Right lung (tissue), 10 donors: ENCODE results near the gene STYK1. TPM values are rescaled to one million over a fixed set of nuclear protein-coding genes. Genes with fewer than 3 reads are reported as not detected.
A peak's percentile ranks its signal among the peaks of the same experiment; 100 is the strongest.

Experiments used
- DNase-seq, 2 donors: peaks; one replicate each; pipeline ENCODE4 v3.0.0-alpha.2; 2013
- long read RNA-seq, 8 donors: transcript quantifications; one replicate each; lab custom pipeline, GENCODE V29; 2026
- polyA plus RNA-seq, 5 donors: library from polyadenylated mRNA; unstranded; fragments of 120-200 nt; gene quantifications; one replicate each; pipeline versions ENCODE4 v1.2.1 to v1.2.3, GENCODE V29; 2013; ENCODE audit warnings: inconsistent platforms in 1 of 5, low replicate concordance in 1 of 5; ENCODE audit not compliant: insufficient read length in 5 of 5, insufficient read depth in 1 of 5

STYK1 gene
- under 1 TPM; 0.54 to 0.85 (median 0.60) TPM for polyA plus RNA-seq
- long read RNA-seq, donor 1, result 0 reads
- long read RNA-seq, donor 2, result 0 reads
- long read RNA-seq, donor 3, result 0 reads
- long read RNA-seq, donor 4, result 0 reads
- long read RNA-seq, donor 5, result 0 reads
- long read RNA-seq, donor 6, result 0 reads
- long read RNA-seq, donor 7, result 0 reads
- long read RNA-seq, donor 8, result 0 reads

- peak; percentile 32 to 35 for DNase-seq
Measured at GRCh38 chr12:10673659-10674384, at the start of gene STYK1. TSS of gene STYK1 (minus strand) at chr12:10674052. CDS start at chr12:10634618, 39,434 bp downstream.

GRCh38 chr12:10722905-10723746 is 49.3 kb upstream of the STYK1 start, which contains the start of gene YBX3:
TSS of gene YBX3 (minus strand) at chr12:10723323. CDS start at chr12:10723111, 212 bp downstream.
- DNase-seq, result peak; percentile 76 to 77

DNA sequence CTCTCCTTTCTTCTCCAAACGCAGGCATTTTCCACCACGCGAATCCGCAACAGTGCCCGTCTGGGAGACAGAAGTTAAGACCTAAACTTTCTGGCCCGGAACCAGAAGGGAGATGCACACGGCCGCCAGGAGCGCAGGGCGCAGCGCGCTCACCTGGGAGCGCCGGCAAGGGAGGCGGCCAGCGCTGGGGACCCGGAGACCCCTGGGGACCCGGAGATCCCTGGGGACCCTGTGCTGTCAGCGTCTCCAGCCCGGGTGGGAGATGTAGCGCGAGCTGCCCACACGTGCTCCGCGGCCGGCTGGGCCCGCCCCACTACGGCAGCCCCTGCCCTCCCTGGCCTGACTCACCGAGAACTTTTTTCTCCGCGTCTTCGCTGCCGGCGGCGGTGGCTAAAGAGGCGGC is 48.7 kb upstream of the STYK1 start:
- DNase-seq, result no peak

- peak; percentile 87 to 90 for DNase-seq
Measured at GRCh38 chr12:10721651-10722501, 48.0 kb upstream of the STYK1 start.

DNA sequence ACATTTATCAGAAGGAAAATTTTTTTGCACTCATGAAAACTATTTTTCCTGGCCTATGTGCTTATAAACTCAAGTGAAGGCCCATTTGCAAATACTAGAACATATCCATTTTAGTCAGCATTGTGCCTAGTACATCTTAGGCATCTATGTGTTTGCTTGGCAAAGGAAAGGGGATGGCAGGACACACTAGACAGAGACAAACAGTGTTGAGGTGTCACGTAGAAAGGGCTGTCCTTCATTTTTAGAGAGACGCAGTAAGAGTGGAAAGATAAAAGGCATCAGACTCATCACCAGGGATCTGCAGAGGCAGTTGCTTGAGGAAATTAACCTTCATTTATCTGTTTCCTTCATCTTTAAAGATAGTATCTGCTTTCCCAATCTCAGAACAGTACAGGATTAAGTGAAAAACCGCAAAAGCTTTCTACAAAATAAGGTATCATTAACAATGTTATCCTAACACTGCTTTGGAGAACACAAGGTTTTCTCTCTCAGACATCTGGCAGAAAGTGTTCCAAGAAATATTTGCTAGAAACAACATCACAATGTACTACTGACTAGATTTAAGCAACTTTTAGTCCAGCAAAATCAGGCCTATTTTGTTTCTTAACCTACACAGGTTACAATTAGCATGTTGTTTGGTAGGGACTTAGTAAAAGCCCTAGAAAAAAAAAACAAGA is 47.3 kb upstream of the STYK1 start:
- DNase-seq, result no peak

GRCh38 chr12:10719482-10719881 is 45.6 kb upstream of the STYK1 start:
- no peak for DNase-seq

DNA sequence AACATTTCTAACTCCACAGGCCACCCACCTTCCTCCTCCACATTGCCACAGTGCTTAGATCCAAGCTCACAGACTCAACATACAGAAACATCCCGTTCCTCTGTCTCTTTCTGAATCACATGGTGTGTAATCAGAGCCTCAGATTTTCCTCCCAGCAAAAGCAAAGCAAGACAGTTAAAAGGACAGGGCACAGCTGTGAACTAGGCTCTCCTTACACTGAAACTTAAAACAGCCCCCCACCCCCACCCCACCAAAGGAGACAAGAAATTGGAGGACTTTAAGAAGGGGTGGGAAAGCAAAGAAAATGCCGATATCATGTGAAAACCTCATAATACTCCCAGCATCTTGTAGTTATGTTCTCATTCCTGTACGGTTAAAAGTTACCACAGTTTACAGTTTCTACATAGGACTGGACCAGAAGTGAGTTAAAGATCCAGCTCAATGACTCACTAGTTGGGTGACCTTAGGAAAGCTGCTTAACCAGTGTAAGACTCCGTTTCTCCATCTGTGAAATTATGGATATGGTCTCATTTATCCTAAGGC is 44.5 kb upstream of the STYK1 start:
- no peak for DNase-seq

DNA sequence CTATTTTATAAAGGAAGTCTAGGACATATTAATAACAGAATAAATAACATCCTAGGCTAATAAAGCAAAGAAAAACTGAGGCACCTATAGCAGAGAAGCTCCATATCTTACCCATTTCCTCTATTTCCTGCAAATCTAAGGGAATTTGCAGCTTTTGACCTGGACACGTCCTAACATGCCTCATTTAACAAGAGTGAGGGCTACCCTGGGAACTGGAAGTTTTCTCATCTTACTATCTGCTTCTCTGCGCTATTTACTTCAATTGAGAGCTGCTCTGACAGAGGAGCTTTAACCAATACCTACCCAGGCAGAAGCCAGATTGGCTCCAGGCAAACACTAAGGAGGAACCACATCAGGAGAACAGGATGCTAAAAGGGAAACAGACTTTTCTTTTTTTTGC is 43.6 kb upstream of the STYK1 start:
- no peak for DNase-seq

DNA sequence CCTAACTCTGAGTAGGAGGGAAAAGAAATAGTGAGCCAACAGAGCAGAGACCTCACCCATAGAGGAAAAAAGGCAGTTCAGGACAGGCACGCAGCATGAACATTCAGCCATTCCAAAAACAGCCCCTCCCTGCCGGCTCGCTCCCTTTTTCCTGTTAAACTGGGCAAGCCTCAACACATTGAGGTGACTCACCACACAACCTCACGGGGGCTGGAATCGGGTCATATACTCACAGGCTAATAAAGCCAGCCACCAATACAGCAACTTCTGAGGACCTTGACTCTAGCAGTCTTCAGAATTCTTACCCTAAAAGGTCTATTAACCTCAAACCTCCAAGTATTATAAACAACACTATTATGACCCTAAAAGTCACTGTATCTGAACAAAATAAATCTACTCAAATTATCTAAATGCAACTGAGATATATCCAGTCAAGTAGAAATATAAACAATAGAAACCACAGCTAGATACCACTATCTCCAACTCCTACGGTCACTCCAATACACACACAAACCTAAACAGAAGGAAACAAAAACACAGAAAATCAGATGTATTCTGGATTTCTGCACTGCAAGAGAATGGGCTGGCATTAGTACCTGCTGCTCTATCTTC is 43.0 kb upstream of the STYK1 start:
- DNase-seq, result no peak

DNA sequence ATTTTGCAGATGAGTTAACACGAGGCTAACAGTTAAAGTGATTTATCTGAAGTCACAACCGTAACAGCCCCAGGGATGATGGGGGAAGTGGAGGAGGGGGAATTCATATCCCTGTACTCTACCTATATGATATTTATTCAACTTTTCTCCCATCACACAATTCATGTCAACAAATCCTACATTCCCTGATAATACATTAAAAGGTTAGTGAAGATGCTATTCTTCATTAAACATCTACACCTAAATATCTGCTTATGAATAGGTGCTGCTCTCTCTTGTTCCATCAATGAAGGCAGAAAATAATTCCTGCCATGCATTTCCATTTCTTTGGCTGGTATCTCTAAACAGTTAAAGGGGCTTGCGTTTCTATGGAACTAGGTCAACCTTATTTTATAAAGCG is 42.4 kb upstream of the STYK1 start:
- DNase-seq, result no peak

- no peak for DNase-seq
Measured at GRCh38 chr12:10715491-10715890, 41.6 kb upstream of the STYK1 start.

DNA sequence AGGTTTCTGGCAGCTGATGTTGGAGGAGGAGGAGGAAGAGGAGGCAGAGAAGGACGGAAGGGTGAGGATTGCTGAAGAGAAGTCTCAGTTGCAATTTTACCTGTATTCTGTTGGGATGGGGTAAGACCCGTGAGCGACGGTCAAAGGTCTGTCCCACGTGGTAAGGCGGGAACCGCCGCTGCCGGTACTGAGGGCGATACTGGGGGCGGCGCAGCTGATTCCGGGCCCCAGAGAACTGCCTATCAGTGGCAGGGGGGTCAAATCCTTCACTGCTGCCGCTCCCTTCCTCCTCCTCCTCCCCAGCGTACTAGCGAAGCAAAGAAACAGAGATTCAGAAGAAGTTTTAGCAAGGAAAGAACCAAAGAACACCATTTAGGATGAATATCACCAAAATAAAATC is 36.0 kb upstream of the STYK1 start:
- no peak for DNase-seq

- no peak for DNase-seq
Measured at GRCh38 chr12:10708862-10709261, 35.0 kb upstream of the STYK1 start.

DNA sequence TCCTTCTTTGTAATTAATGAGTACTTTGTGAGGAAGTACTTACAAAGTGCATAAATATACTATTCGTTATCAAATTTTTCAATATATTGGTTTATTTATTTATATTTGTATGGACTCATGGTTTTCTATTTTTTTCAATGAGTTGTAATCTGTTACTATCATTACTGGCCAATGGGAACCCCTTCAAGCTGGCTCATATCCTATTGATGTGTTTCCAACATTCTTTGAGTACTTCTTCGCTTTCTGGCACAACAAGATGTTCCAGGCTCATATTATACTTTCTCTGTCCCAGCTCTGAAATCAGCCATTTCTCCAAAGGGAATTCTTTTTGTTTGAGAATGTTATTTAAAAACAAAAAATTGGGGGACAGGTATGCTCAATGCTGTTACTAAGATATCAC is 31.8 kb upstream of the STYK1 start:
- DNase-seq, result no peak

GRCh38 chr12:10701843-10702242 is 28.0 kb upstream of the STYK1 start:
- no peak for DNase-seq

DNA sequence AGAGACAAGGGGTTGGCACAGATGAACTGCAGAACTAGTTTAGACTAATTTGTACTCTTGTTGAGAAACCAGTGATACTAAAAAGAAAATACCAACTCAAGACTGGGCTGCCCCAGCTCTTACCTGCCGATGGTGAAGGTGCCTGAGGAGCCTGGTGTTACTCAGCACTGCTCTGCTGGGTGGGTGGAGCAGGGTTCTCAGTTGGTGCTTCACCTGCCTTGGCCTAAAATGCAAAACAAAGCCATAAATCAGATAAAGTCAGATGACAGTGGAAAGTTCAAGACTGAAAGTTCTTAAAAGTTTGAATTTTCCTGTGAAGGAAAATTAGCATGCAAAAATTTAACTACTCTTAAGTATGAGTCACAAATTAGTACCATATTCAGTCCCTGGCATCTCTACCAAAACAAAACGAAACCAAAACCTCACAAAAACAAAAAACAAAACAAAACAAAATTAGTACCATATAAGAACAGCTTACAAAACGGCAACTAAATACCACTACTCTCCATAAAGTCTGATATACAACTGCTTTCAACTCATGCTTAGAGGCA is 27.4 kb upstream of the STYK1 start:
- no peak for DNase-seq

DNA sequence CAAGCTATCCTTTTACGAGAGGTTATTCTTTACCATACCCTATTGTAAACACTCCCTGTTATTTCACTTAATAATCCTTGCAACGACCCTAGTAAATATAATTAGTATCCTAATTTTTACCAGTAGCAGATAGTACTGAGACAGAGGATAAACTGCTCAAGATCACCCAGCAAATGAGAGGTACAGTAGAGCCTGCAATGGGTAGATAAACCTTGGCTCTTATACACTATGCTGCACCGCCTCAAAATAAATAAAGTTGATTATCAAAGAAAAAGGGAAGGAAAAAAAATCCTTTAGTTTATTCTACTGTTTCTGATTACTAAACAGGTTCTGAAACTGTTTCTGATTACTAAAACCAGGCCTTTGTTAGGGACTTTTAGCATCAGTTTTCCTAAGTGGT is 26.7 kb upstream of the STYK1 start:
- no peak for DNase-seq

DNA sequence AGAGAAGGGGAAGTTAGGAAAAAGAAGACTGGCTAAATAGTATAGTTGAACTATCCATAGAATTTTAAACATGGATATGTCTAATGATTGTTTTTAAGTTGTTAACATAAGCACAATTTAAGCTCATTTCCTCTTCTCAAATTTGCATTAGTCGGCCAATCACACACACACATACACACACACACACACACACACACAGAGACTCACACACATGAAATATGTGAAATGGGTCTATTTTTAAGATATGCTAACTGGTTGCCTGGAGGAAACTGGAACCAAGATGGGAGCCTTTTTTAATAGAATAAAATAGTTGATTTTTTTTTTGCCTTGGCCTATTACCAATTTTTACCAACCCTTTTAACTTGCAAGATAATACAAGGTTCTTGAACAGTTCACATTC is 24.0 kb upstream of the STYK1 start:
- DNase-seq, result no peak

DNA sequence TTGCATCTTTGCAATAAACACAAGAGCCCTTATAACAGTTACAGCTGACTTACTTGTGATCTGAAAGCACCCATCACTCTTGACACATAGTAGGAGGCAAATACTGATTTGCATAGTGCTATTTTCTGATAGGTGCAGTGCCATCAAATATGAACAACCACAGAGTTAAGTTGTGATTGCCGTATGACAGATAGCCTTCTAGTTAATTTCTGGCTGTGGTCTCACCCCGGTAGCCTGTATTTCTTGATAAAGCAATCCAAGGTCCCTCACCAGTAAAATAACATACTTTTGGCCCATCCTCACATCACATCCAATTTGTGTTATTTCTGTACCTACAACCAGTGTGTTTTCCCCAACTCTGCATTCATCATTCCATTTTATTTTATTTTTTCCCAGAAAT is 23.3 kb upstream of the STYK1 start:
- DNase-seq, result no peak

GRCh38 chr12:10690906-10691305 is 17.1 kb upstream of the STYK1 start:
- DNase-seq, result no peak
